ENCODE measurements around the gene CLCNKB. TPM values are rescaled to one million over a fixed set of nuclear protein-coding genes. Genes with fewer than 3 reads are reported as not detected.

CLCNKB gene
- total RNA-seq, 1 donor from 2014 or later: 0.64 TPM

DNA sequence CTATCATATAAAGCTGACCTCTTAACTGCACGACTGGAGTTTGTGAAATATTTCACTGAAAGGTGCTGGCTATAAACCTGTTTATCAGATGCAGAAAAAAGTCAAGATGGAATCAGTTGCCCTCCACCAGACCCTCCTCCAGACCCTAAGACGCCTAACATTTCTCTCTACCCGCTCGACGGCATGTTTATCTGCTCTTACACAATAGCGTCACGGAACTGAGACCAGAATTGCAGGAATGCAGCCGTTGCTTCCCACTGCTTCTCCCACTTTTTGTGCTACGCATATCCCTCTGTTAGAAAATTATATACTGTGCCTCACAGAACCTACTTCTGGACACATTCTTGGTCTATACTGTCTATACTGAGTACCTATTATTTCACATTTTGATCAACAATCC lies 58.0 kb downstream of the CLCNKB start:
- Histone ChIP-seq H3K27ac (ENCODE audit: low read depth, low read length) (no peak overlapping the region), H3K9ac (ENCODE audit: low read length) (no peak overlapping the region), H3K9me3 (ENCODE audit: insufficient read depth, low read depth, low read length) (no peaks in the 10 kb centered on the region), H4K20me1 (ENCODE audit: insufficient read depth, low read length) (no peaks in the 10 kb centered on the region), H2AFZ (ENCODE audit: low read depth, low read length) (no peak overlapping the region), H3K4me2 (ENCODE audit: low read length) (no peak overlapping the region), H3K27me3 (ENCODE audit: insufficient read depth, low read length) (peaks cover under 1% of the 10 kb centered on the region), H3K79me2 (ENCODE audit: insufficient read depth, low read length) (no peaks in the 10 kb centered on the region), H3K4me3 (ENCODE audit: insufficient read depth, low read depth, low read length) (no peak overlapping the region), H3K36me3 (ENCODE audit: insufficient read depth, low read length) (no peaks in the 10 kb centered on the region), H3K4me1 (ENCODE audit: insufficient read depth, low read length) (no peaks in the 10 kb centered on the region)
- Mint-ChIP-seq H3K36me3 (ENCODE audit: low read depth, unreplicated experiment) (no peaks in the 10 kb centered on the region), H3K4me1 (ENCODE audit: low read depth, unreplicated experiment) (no peaks in the 10 kb centered on the region), H3K27me3 (ENCODE audit: low read depth, unreplicated experiment) (peaks cover 5% of the 10 kb centered on the region), H3K4me3 (ENCODE audit: unreplicated experiment) (no peak overlapping the region), H3K27ac (ENCODE audit: unreplicated experiment) (no peak overlapping the region), H3K9me3 (ENCODE audit: unreplicated experiment) (peaks cover 16% of the 10 kb centered on the region)
- TF ChIP-seq EZH2 (IDR thresholded peaks at IDR 0.05; ENCODE audit: insufficient read depth, low read length): no peak
- TF ChIP-seq, protein P1, sequence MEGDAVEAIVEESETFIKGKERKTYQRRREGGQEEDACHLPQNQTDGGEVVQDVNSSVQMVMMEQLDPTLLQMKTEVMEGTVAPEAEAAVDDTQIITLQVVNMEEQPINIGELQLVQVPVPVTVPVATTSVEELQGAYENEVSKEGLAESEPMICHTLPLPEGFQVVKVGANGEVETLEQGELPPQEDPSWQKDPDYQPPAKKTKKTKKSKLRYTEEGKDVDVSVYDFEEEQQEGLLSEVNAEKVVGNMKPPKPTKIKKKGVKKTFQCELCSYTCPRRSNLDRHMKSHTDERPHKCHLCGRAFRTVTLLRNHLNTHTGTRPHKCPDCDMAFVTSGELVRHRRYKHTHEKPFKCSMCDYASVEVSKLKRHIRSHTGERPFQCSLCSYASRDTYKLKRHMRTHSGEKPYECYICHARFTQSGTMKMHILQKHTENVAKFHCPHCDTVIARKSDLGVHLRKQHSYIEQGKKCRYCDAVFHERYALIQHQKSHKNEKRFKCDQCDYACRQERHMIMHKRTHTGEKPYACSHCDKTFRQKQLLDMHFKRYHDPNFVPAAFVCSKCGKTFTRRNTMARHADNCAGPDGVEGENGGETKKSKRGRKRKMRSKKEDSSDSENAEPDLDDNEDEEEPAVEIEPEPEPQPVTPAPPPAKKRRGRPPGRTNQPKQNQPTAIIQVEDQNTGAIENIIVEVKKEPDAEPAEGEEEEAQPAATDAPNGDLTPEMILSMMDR (IDR thresholded peaks at IDR 0.05; ENCODE audit: insufficient read depth, low read depth, low read length): no peak
- no peak for DNase-seq (ENCODE audit: low read depth)
- no peak for FAIRE-seq

Other genes with a start within 250 kb of the CLCNKB start
- 1.3 and 1.7 TPM in 2 replicates for gene UQCRHL, start 236.1 kb upstream of the CLCNKB start, total RNA-seq
- 33.2 and 35.0 TPM in 2 replicates for gene SPEN, start 196.1 kb upstream of the CLCNKB start, total RNA-seq
- 28.1 and 28.8 TPM in 2 replicates for gene ZBTB17, start 67.7 kb upstream of the CLCNKB start, total RNA-seq
- not detected in 2 replicates for gene SRARP, start 39.5 kb upstream of the CLCNKB start, total RNA-seq
- 0.45 and 0.55 TPM in 2 replicates for gene HSPB7, start 25.7 kb upstream of the CLCNKB start, total RNA-seq
- 0.16 TPM in 1 of 2 replicates, not detected in the other for gene CLCNKA, start 21.7 kb upstream of the CLCNKB start, total RNA-seq
- 0.11 and 0.38 TPM in 2 replicates for gene FAM131C, start 29.9 kb downstream of the CLCNKB start, total RNA-seq
- gene EPHA2, start 112.3 kb downstream of the CLCNKB start, total RNA-seq: 117 and 140 TPM in 2 replicates
- 5.7 and 7.4 TPM in 2 replicates for gene ARHGEF19, start 168.9 kb downstream of the CLCNKB start, total RNA-seq
- gene CPLANE2, start 193.4 kb downstream of the CLCNKB start, total RNA-seq: 8.2 and 8.6 TPM in 2 replicates